Uterus (tissue), 4 donors: ENCODE results near the gene EXOC6. TPM values are rescaled to one million over a fixed set of nuclear protein-coding genes. Genes with fewer than 3 reads are reported as not detected.

Experiments used
- DNase-seq, 2 donors: peaks; one replicate each; pipeline ENCODE4 v3.0.0-alpha.2; 2019 to 2020
- H3K27ac ChIP-seq, 2 donors: fragments of 200-600 bp; sonication (generic); 1 replicate in 1 of 2; 2 replicates in 1 of 2; pipeline ENCODE4 v1.5.1; 2016 to 2018
- H3K27me3 ChIP-seq, 2 donors: fragments of 200-600 bp; sonication (generic); one replicate each; pipeline ENCODE4 v1.5.1; 2018 to 2019; ENCODE audit warnings: control low read depth in 1 of 2
- H3K36me3 ChIP-seq, 2 donors: fragments of 200-600 bp; sonication (generic); one replicate each; pipeline ENCODE4 v1.5.1; 2019; ENCODE audit warnings: control low read depth in 1 of 2
- H3K4me1 ChIP-seq, 2 donors: fragments of 200-600 bp; sonication (generic); one replicate each; pipeline ENCODE4 v1.5.1; 2018 to 2019; ENCODE audit warnings: control low read depth in 1 of 2
- H3K4me3 ChIP-seq, 2 donors: fragments of 200-600 bp; sonication (generic); 1 replicate in 1 of 2; 2 replicates in 1 of 2; pipeline ENCODE4 v1.5.1; 2018 to 2019; ENCODE audit warnings: mild to moderate bottlenecking in 1 of 2
- H3K9me3 ChIP-seq, 2 donors: fragments of 200-600 bp; sonication (generic); one replicate each; pipeline ENCODE4 v1.5.1; 2019; ENCODE audit warnings: control low read depth in 1 of 2
- POLR2A ChIP-seq, 2 donors: fragments of 450-650 bp; IDR thresholded peaks; one replicate each; pipeline ENCODE4 v1.6.1; 2016; ENCODE audit warnings: antibody characterized with exemption in 2 of 2, mild to moderate bottlenecking in 1 of 2, moderate library complexity in 1 of 2
- intact Hi-C: fragments of 100-400 bp; cut with DNase I; formaldehyde crosslinking; loops from one replicate; pipeline ENCODE4 v1.15.1; 2023; ENCODE audit warnings: low total_unique reads
- total RNA-seq, 4 donors: library from RNA; depleted of rRNA in 3 of 4; stranded (reverse); fragments of >200 nt in 3 of 4; gene quantifications; one replicate each; pipeline versions ENCODE4 v1.1.0 to v1.2.4, GENCODE V29; 2014 to 2023
- TF ChIP-seq, protein P1 (sequence below), 4 experiments: fragments of 200-600 bp in 2 of 4; fragments of 450-650 bp in 2 of 4; sonication (generic) in 2 of 4; IDR thresholded peaks; one replicate each; pipeline ENCODE4 v1.5.1; 2016 to 2019; ENCODE audit warnings: antibody characterized with exemption in 4 of 4, mild to moderate bottlenecking in 2 of 4, moderate library complexity in 1 of 4
- donor health status: DM: yes; HTN: yes; CAD: no.

Gene EXOC6
- total RNA-seq, 4 donors from 2014 or later: 4.9 to 35.4 (median 20.2) TPM

- no peak for TF ChIP-seq POLR2A (IDR thresholded peaks at IDR 0.05)
- TF ChIP-seq, protein P1, sequence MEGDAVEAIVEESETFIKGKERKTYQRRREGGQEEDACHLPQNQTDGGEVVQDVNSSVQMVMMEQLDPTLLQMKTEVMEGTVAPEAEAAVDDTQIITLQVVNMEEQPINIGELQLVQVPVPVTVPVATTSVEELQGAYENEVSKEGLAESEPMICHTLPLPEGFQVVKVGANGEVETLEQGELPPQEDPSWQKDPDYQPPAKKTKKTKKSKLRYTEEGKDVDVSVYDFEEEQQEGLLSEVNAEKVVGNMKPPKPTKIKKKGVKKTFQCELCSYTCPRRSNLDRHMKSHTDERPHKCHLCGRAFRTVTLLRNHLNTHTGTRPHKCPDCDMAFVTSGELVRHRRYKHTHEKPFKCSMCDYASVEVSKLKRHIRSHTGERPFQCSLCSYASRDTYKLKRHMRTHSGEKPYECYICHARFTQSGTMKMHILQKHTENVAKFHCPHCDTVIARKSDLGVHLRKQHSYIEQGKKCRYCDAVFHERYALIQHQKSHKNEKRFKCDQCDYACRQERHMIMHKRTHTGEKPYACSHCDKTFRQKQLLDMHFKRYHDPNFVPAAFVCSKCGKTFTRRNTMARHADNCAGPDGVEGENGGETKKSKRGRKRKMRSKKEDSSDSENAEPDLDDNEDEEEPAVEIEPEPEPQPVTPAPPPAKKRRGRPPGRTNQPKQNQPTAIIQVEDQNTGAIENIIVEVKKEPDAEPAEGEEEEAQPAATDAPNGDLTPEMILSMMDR (IDR thresholded peaks at IDR 0.05): no peak
- Histone ChIP-seq H3K4me3 (no peak overlapping the region), H3K27ac (no peak overlapping the region), H3K27me3 (no peaks in the 10 kb centered on the region), H3K9me3 (no peaks in the 10 kb centered on the region), H3K36me3 (no peaks in the 10 kb centered on the region), H3K4me1 (no peaks in the 10 kb centered on the region)
- no peak for DNase-seq
- intact Hi-C loops: no loop called here
These were observed 14.0 kb upstream of the EXOC6 start for GRCh38 chr10:92834331-92834730.

DNA sequence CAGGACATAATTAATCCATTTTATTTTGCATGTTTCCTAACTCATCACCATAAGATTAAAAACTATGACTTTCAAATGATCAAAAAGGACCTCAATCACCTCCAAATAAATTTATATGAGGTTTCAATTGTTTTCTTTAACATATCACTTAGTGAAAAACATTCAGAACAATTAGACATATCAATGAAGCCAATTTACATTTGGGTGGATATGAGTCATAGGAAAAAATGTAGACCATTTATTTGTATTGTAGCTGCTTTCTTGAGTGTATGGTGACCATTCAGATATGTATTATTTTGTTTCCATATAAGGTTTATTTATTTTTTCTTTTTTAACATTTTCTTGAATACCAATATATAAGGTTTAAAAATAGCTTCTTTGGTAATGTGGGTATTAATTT, 13.3 kb upstream of the EXOC6 start:
- no peaks in the 10 kb centered on the region for H3K9me3 ChIP-seq
- no peak for DNase-seq
- H3K36me3 ChIP-seq: no peaks in the 10 kb centered on the region
- no peaks in the 10 kb centered on the region for H3K4me1 ChIP-seq
- intact Hi-C loops: no loop called here
- no peaks in the 10 kb centered on the region for H3K27me3 ChIP-seq
- H3K27ac ChIP-seq: no peak overlapping the region
- TF ChIP-seq POLR2A (IDR thresholded peaks at IDR 0.05): no peak
- TF ChIP-seq, protein P1 (IDR thresholded peaks at IDR 0.05): no peak
- no peak overlapping the region for H3K4me3 ChIP-seq

GRCh38 chr10:92837456-92837855, 10.9 kb upstream of the EXOC6 start:
- peak overlapping the region in 1 of 2 donors; percentile 16 for H3K27ac ChIP-seq

DNA sequence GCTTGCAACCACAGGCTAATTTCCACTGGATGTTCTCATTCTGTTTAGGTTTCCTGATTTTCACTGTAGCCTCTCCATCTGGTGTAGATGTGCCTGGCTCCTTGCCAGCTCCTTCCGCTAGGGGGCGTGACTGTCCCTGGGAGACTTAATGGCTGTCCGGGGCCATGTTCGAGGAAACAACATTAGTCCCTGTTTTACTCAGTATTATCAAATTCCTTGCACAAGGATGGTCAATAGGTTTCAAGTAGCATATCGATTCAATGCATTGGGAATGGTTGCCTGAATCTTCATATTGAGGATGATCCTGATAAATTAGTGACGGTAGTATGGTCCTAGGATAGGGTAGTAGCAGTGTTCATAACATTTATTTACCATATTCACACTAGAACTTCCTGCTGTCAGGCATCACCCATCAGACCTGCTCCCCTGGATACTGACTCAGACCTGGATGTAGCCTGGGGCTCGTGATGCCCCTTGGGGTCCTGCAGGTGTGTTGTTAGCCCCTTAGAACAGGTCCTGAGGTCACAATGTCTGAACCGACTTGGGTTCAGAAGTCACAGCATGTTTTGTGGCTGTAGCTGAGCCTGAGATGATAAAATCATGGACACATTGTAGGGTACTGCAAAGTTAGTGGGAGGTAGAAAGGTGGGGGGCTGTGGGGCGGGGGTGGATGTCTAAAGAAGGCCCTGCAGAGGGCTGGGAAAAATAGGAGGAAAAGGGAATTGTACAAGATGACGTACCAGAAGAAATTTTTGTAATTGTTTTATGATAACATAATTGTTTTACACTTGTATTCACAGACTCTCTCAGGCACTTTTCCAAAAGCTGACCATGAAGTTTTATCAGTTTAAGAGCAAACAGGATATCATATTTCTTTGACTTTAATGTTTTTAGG, 8.9 kb upstream of the EXOC6 start:
- peak; percentile 24 to 31 for DNase-seq
- Histone ChIP-seq H3K27me3 (no peaks in the 10 kb centered on the region), H3K36me3 (no peaks in the 10 kb centered on the region), H3K9me3 (no peaks in the 10 kb centered on the region), H3K27ac (peak overlapping the region in 1 of 2 donors; percentile 32), H3K4me3 (no peak overlapping the region), H3K4me1 (no peaks in the 10 kb centered on the region)
- intact Hi-C loops: no loop called here
- TF ChIP-seq POLR2A (IDR thresholded peaks at IDR 0.05): no peak
- TF ChIP-seq, protein P1 (IDR thresholded peaks at IDR 0.05): no peak

More at GRCh38 chr10:92837456-92837855, 10.9 kb upstream of the EXOC6 start:
- DNase-seq: no peak
- TF ChIP-seq POLR2A (IDR thresholded peaks at IDR 0.05): no peak
- TF ChIP-seq, protein P1 (IDR thresholded peaks at IDR 0.05): no peak
- Histone ChIP-seq H3K27me3 (no peaks in the 10 kb centered on the region), H3K4me3 (no peak overlapping the region), H3K9me3 (no peaks in the 10 kb centered on the region), H3K4me1 (no peaks in the 10 kb centered on the region), H3K36me3 (no peaks in the 10 kb centered on the region)
- intact Hi-C loops: no loop called here

DNA sequence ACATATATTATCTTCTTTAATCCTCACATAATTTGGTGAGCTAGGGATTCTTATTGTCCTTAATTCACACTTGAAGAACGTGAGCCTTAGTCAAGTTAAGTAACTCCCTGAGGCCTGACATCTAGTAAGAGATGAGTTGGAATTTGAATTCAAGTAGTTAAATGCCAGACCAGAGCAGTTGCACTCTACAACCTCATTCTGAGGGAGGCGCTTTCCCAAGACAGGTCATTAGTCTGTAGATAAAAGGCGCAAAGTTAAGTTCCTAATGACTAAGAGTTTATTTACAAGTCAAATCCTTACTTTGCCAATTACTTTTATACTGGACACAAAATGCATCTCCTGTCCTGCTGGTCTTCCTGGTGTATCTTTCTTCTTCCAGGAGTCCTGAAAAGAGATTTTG, 3.6 kb upstream of the EXOC6 start:
- Histone ChIP-seq H3K27ac (no peak overlapping the region), H3K4me1 (no peaks in the 10 kb centered on the region), H3K36me3 (no peaks in the 10 kb centered on the region), H3K9me3 (no peaks in the 10 kb centered on the region), H3K27me3 (no peaks in the 10 kb centered on the region), H3K4me3 (no peak overlapping the region)
- DNase-seq: no peak
- intact Hi-C loops: no loop called here
- TF ChIP-seq, protein P1 (IDR thresholded peaks at IDR 0.05): no peak
- TF ChIP-seq POLR2A (IDR thresholded peaks at IDR 0.05): no peak
